Stimulated activated CD8-positive, alpha-beta memory T cell treated with anti-CD3 and anti-CD28 coated beads, Interleukin-2, amount 100 ng/mL, for 1 hour (primary cell): ENCODE measurements around the gene PREX1.

Source experiments
- DNase-seq, 2 donors: peaks; one replicate each; pipeline ENCODE4 v3.0.0-alpha.2; 2020; ENCODE audit warnings: low read depth in 2 of 2

The PREX1 gene

GRCh38 chr20:48682529-48683363 is 145.1 kb downstream of the PREX1 start:
- no peak for DNase-seq

- DNase-seq: no peak
These were observed 145.8 kb downstream of the PREX1 start for GRCh38 chr20:48681873-48682426.

GRCh38 chr20:48681201-48681872 is 146.5 kb downstream of the PREX1 start:
- DNase-seq: no peak

GRCh38 chr20:48680650-48681049 is 147.1 kb downstream of the PREX1 start:
- no peak for DNase-seq

- DNase-seq: no peak
These were observed 148.2 kb downstream of the PREX1 start for GRCh38 chr20:48679599-48679998.

- no peak for DNase-seq
These were observed 148.8 kb downstream of the PREX1 start for GRCh38 chr20:48679011-48679410.

- no peak for DNase-seq
These were observed 149.4 kb downstream of the PREX1 start for GRCh38 chr20:48678421-48678820.

- DNase-seq: no peak
These were observed 150.9 kb downstream of the PREX1 start for GRCh38 chr20:48676795-48677460.

- DNase-seq: no peak
These were observed 151.7 kb downstream of the PREX1 start for GRCh38 chr20:48676125-48676524.

- DNase-seq: no peak
These were observed 153.3 kb downstream of the PREX1 start for GRCh38 chr20:48674461-48674860.

- DNase-seq: no peak
These were observed 154.3 kb downstream of the PREX1 start for GRCh38 chr20:48673507-48673906.

- no peak for DNase-seq
These were observed 155.5 kb downstream of the PREX1 start for GRCh38 chr20:48672324-48672723.

- no peak for DNase-seq
These were observed 156.7 kb downstream of the PREX1 start for GRCh38 chr20:48671141-48671540.

- no peak for DNase-seq
These were observed 157.7 kb downstream of the PREX1 start for GRCh38 chr20:48669946-48670605.

- no peak for DNase-seq
These were observed 159.3 kb downstream of the PREX1 start for GRCh38 chr20:48668451-48668946.

- no peak for DNase-seq
These were observed 159.8 kb downstream of the PREX1 start for GRCh38 chr20:48667889-48668413.

- DNase-seq: no peak
These were observed 160.3 kb downstream of the PREX1 start for GRCh38 chr20:48667481-48667880.

GRCh38 chr20:48665785-48666184 is 162.0 kb downstream of the PREX1 start:
- DNase-seq: no peak

GRCh38 chr20:48662711-48663110 is 165.1 kb downstream of the PREX1 start:
- no peak for DNase-seq

- DNase-seq: no peak
These were observed 166.0 kb downstream of the PREX1 start for GRCh38 chr20:48661575-48662455.
